ENCODE data around the gene SETD2. TPM values are rescaled to one million over a fixed set of nuclear protein-coding genes. Genes with fewer than 3 reads are reported as not detected.
"Not testable (repeated sequence)": the region's sequence is repeated elsewhere in the genome, so short reads cannot be mapped to it uniquely, and the experiment has no call there.

Gene SETD2
- total RNA-seq, 1 donor from 2014 or later, result 47.0 TPM

GRCh38 chr3:47152578-47152977 is 11.3 kb downstream of the SETD2 start:
- DNase-seq (ENCODE audit: low spot score), result no peak

DNA sequence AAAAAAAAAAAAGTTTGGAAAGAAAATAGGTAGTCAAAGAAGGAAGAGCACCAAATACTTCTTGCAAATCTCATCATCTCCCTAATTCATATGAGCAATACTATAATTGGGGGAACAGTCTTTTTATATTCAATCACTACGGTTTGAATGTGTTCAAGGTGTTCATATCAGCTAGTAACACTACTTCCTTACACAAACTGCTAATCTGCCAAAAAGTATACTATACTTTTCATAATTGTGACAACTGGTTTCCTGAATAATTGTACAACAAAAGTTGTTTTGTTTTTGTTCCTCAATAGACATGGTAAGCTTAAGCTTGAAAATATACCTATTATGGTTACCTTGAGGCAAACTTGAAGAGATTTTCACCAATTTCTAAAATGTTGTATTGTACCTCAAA is 12.1 kb downstream of the SETD2 start:
- DNase-seq (ENCODE audit: low spot score), result no peak

GRCh38 chr3:47149339-47149933 is 14.5 kb downstream of the SETD2 start:
- no peak for DNase-seq (ENCODE audit: low spot score)

GRCh38 chr3:47145272-47145671 is 18.6 kb downstream of the SETD2 start:
- DNase-seq (ENCODE audit: low spot score), result no peak

- DNase-seq (ENCODE audit: low spot score), result no peak
These were observed 20.8 kb downstream of the SETD2 start for GRCh38 chr3:47143068-47143467.

DNA sequence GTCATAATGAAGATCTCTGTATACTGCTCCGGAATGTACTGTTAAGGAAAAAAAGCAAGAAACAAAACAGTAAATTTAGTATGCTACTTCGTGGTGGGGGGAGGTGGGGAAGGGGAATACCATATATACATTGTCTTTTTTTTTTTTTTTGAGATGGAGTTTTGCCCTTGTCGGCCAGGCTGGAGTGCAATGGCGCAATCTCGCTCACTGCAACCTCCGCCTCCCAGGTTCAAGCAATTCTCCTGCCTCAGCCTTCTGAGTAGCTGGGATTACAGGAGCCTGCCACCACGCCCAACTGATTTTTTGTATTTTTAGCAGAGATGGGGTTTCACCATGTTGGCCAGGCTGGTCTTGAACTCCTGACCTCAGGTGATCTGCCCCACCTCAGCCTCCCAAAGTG is 21.4 kb downstream of the SETD2 start:
- DNase-seq (ENCODE audit: low spot score), result not testable (repeated sequence)

- DNase-seq (ENCODE audit: low spot score), result not testable (repeated sequence)
These were observed 22.9 kb downstream of the SETD2 start for GRCh38 chr3:47140973-47141461.

GRCh38 chr3:47140553-47140952 is 23.4 kb downstream of the SETD2 start:
- not testable (repeated sequence) for DNase-seq (ENCODE audit: low spot score)

- DNase-seq (ENCODE audit: low spot score), result no peak
These were observed 29.6 kb downstream of the SETD2 start for GRCh38 chr3:47134311-47134710.

- no peak for DNase-seq (ENCODE audit: low spot score)
These were observed 30.3 kb downstream of the SETD2 start for GRCh38 chr3:47133641-47134040.

GRCh38 chr3:47130557-47130956 is 33.4 kb downstream of the SETD2 start:
- DNase-seq (ENCODE audit: low spot score), result no peak

- DNase-seq (ENCODE audit: low spot score), result no peak
These were observed 35.8 kb downstream of the SETD2 start for GRCh38 chr3:47128137-47128536.

GRCh38 chr3:47123857-47124256 is 40.1 kb downstream of the SETD2 start:
- DNase-seq (ENCODE audit: low spot score), result no peak

- DNase-seq (ENCODE audit: low spot score), result no peak
These were observed 42.5 kb downstream of the SETD2 start for GRCh38 chr3:47121409-47121808.

GRCh38 chr3:47120138-47120537 is 43.8 kb downstream of the SETD2 start:
- no peak for DNase-seq (ENCODE audit: low spot score)

- not testable (repeated sequence) for DNase-seq (ENCODE audit: low spot score)
These were observed 44.5 kb downstream of the SETD2 start for GRCh38 chr3:47119387-47119786.

- DNase-seq (ENCODE audit: low spot score), result no peak
These were observed 46.0 kb downstream of the SETD2 start for GRCh38 chr3:47117807-47118364.

DNA sequence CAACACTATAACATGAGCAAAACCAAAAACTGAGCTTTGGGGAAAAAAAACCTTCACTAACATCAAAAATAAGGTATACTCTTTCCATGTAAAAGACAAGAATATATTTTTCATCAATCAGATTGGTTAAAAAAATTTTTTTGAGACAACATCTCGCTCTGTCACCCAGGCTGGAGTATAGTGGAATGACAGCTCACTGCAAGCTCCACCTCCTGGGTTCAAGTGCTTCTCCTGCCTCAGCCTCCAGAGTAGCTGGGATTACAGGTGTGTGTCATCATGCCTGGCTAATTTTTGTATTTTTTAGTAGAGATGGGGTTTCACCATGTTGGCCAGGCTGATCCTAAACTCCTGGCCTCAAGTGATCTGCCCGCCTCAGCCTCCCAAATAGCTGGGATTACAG is 48.4 kb downstream of the SETD2 start:
- DNase-seq (ENCODE audit: low spot score), result not testable (repeated sequence)

DNA sequence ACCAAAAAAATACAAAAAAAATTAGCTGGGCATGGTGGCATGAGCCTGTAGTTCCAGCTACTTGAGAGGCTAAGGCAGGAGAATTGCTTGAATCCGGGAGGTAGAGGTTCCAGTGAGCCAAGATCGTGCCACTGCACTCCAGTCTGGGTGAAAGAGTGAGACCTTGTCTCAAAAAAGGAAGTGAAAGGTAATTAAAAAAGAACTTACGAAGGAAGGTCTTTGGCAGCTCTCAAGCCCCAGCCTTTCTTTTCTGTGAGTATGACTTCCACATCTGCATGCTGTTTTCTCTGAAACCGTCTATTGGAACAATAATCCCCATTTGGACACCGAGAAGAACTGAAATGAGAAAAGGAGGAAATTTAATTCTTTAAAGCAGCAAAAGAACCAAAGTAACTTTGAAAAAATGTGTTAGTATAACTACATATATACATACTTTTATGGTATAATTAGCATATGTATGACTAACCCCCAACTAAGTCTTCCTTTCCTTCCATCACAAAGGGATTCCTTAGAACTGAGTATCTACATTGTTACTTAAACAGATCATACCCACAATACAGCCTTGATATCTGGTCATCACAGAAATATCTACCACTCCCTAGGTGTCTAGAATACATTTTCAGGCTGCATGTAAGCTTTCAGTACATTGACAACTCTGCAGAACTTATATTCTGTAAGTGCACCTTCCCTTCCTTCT is 50.1 kb downstream of the SETD2 start:
- no peak for DNase-seq (ENCODE audit: low spot score)

DNA sequence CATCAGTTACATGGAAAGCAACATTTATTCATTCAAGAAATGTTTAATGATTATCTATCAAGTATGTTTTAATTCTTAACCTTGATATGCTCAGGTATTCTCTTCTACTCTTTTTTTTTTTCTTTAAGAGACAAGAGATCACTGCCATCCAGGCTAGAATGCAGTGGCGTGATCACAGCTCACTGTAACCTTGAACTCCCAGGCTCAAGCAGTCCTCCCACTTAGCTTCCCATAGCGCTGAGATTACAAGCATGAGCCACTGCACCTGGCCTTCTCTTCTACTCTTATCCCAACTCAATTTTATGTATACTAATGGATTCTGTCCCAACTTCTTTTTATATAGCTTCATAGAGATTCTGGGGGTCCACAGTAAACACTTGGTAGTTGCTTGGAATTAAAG is 50.9 kb downstream of the SETD2 start:
- DNase-seq (ENCODE audit: low spot score), result no peak

DNA sequence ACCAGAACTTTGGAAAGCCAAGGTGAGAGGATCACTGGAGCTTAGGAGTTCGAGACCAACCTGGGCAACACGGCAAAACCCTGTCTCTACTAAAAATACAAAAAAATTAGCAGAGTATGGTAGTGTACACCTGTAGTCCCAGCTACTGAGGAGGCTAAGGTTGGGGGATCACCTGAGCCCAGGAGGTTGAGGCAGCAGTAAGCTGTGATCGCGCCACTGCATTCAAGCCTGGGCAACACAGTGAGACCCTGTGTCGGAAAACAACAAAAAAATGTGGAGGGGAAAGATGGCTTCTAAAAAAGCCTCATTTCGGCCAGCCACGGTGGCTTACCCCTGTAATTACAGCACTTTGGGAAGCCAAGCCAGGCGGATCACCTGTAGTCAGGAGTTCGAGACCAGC is 54.5 kb downstream of the SETD2 start:
- no peak for DNase-seq (ENCODE audit: low spot score)

DNA sequence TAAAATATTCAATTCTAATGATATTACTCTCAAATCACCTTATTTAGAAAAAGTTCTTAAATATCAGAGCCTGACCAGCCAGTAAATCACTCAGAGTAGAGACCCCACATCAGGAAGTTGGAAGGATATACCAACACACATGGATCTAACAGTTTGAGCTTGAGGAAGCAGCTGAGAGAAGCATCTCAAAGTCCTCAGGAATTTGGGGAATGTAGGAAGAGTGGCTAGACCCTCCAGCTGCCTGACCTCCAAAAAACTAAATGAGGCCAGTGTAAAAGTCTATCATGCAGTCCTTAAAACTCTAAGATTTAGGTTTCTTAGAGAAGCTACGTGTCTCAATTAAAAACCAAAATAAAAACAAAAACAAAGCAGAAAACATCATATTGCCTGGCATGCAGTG is 55.4 kb downstream of the SETD2 start:
- DNase-seq (ENCODE audit: low spot score), result no peak

GRCh38 chr3:47104259-47104658 is 59.7 kb downstream of the SETD2 start:
- no peak for DNase-seq (ENCODE audit: low spot score)
